ENCODE measurements around the gene CENPI.

GRCh38 chrX:101079736-101080270, 18.2 kb upstream of the CENPI start:
- TF ChIP-seq SREBF2 (IDR thresholded peaks at IDR 0.05; ENCODE audit: low read length) (no peak), EP300 (IDR thresholded peaks at IDR 0.05; ENCODE audit: borderline replicate concordance in 1 of 2, control insufficient read depth in 1 of 2, low read depth in 2 of 2, low read length in 2 of 2) (no peak), POLR2AphosphoS2 (IDR thresholded peaks at IDR 0.05; ENCODE audit: low read depth, low read length) (no peak), GABPA (IDR thresholded peaks at IDR 0.05; ENCODE audit: low read depth) (no peak), E2F4 (IDR thresholded peaks at IDR 0.05; ENCODE audit: low read depth, low read length) (no peak), YY1 (IDR thresholded peaks at IDR 0.05; ENCODE audit: low read depth, low read length) (no peak), NR2C2 (IDR thresholded peaks at IDR 0.05; ENCODE audit: borderline replicate concordance, control insufficient read depth, insufficient read length, low read depth) (no peak)
- TF ChIP-seq, protein P1, sequence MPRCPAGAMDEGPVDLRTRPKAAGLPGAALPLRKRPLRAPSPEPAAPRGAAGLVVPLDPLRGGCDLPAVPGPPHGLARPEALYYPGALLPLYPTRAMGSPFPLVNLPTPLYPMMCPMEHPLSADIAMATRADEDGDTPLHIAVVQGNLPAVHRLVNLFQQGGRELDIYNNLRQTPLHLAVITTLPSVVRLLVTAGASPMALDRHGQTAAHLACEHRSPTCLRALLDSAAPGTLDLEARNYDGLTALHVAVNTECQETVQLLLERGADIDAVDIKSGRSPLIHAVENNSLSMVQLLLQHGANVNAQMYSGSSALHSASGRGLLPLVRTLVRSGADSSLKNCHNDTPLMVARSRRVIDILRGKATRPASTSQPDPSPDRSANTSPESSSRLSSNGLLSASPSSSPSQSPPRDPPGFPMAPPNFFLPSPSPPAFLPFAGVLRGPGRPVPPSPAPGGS (IDR thresholded peaks at IDR 0.05; ENCODE audit: borderline replicate concordance, insufficient read depth, low read depth, low read length, poor library complexity, severe bottlenecking) = no peak

Data from GM12878 (cell line).